Keratinocyte (primary cell): ENCODE measurements around the gene IGFBP3.

Source experiments
- EZH2 ChIP-seq: IDR thresholded peaks from one replicate; pipeline ENCODE4 v1.6.1; 2012; ENCODE audit warnings: inconsistent platforms, mild to moderate bottlenecking, low read length, moderate library complexity
- TF ChIP-seq, protein P1 (sequence below), 3 experiments: IDR thresholded peaks in 1 of 3; conservative IDR thresholded peaks in 1 of 3; optimal IDR thresholded peaks in 1 of 3; 2 replicates in 2 of 3; 3 replicates in 1 of 3; pipeline versions ENCODE3 to v1.5.1; 2011; ENCODE audit warnings: low read length in 3 of 3, mild to moderate bottlenecking in 3 of 3, moderate library complexity in 2 of 3, control low read depth in 1 of 3, inconsistent platforms in 1 of 3; ENCODE audit not compliant: insufficient read depth in 2 of 3; ENCODE audit errors: extremely low read depth in 1 of 3

DNA sequence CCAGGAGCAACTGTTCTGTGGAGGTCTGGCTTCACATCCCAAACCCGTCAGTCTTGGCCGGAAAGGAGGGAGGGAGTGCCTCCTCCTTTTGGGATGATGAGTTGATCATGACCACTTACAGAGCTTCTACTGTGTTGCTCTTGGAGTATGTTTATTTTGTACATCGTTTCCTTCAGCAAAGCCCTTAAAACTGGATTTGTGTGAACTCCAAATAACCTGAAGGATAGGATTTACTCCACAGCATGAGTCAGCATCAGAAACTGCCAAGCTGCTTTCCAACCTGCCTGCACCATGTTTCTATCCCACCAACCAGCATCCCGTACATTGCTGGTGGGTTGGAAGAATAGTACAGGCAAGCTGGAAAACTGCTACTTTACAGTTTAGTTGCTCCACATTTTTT, 51.6 kb downstream of the IGFBP3 start:
- TF ChIP-seq, protein P1, sequence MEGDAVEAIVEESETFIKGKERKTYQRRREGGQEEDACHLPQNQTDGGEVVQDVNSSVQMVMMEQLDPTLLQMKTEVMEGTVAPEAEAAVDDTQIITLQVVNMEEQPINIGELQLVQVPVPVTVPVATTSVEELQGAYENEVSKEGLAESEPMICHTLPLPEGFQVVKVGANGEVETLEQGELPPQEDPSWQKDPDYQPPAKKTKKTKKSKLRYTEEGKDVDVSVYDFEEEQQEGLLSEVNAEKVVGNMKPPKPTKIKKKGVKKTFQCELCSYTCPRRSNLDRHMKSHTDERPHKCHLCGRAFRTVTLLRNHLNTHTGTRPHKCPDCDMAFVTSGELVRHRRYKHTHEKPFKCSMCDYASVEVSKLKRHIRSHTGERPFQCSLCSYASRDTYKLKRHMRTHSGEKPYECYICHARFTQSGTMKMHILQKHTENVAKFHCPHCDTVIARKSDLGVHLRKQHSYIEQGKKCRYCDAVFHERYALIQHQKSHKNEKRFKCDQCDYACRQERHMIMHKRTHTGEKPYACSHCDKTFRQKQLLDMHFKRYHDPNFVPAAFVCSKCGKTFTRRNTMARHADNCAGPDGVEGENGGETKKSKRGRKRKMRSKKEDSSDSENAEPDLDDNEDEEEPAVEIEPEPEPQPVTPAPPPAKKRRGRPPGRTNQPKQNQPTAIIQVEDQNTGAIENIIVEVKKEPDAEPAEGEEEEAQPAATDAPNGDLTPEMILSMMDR (optimal IDR thresholded peaks at IDR 0.05 in 1 of 3, IDR thresholded peaks at IDR 0.05 in 1 of 3, conservative IDR thresholded peaks at IDR 0.05 in 1 of 3; ENCODE audit: extremely low read depth in 1 of 3, insufficient read depth in 2 of 3, low read length in 3 of 3) = no peak
- TF ChIP-seq EZH2 = no peak
